ENCODE data around the gene NMUR1. TPM values are rescaled to one million over a fixed set of nuclear protein-coding genes. Genes with fewer than 3 reads are reported as not detected.

The NMUR1 gene
- total RNA-seq, 4 donors from 2014 or later: 0.51 to 10.2 (median 2.5) TPM

DNA sequence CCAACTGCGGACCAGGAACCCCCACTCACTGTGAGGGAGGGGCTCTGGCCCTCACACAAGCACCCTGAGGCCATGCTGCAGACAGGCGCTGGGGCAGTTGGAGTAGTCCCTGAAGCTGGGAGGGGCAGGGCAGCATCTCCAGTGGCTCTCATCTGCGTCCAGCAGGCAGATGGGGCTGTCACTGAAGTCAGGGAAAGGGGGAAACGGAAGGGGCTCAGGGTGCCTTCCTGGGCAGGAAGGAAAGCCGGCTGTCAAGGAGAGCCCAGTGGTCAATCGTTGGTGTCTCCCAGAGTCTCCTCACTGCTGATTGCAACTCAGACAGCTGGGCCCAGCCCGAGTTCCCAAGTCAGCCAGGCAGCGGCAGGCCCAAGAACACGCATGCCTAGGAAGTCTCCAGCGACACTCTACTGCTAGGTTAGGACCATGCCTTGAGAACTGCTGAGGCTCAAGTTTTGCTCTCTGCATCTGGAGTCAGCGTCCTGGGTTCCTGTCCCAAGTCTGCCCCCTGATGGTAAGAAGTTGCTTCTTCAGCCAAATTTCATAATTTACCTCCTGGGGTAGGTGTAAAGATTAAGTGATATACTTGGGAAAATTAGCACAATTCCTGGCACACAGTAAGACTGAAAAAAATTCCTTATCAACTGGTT, 27.4 kb upstream of the NMUR1 start:
- TF ChIP-seq, protein P1, sequence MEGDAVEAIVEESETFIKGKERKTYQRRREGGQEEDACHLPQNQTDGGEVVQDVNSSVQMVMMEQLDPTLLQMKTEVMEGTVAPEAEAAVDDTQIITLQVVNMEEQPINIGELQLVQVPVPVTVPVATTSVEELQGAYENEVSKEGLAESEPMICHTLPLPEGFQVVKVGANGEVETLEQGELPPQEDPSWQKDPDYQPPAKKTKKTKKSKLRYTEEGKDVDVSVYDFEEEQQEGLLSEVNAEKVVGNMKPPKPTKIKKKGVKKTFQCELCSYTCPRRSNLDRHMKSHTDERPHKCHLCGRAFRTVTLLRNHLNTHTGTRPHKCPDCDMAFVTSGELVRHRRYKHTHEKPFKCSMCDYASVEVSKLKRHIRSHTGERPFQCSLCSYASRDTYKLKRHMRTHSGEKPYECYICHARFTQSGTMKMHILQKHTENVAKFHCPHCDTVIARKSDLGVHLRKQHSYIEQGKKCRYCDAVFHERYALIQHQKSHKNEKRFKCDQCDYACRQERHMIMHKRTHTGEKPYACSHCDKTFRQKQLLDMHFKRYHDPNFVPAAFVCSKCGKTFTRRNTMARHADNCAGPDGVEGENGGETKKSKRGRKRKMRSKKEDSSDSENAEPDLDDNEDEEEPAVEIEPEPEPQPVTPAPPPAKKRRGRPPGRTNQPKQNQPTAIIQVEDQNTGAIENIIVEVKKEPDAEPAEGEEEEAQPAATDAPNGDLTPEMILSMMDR (IDR thresholded peaks at IDR 0.05; ENCODE audit: low read depth): no peak

DNA sequence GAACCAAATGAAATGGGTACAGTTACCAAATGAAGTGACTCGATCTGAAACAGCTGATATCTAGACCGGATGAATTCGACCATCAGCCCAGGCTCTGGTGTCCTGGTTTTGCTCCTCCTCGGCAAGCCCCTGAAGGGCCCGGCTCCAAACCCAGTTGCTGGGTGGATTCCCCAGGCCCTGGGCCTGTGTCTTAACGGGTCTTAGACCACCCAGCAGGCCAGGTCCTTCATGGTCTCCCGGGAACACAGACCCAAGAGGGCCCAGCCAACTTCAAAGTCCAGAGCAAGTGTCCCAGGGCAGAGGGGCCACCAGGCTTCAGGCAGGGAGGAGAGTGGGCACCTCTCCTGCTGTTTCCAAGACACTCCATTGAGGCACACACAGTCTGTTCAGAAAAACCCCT, 26.7 kb upstream of the NMUR1 start:
- TF ChIP-seq, protein P1 (IDR thresholded peaks at IDR 0.05; ENCODE audit: low read depth): no peak

DNA sequence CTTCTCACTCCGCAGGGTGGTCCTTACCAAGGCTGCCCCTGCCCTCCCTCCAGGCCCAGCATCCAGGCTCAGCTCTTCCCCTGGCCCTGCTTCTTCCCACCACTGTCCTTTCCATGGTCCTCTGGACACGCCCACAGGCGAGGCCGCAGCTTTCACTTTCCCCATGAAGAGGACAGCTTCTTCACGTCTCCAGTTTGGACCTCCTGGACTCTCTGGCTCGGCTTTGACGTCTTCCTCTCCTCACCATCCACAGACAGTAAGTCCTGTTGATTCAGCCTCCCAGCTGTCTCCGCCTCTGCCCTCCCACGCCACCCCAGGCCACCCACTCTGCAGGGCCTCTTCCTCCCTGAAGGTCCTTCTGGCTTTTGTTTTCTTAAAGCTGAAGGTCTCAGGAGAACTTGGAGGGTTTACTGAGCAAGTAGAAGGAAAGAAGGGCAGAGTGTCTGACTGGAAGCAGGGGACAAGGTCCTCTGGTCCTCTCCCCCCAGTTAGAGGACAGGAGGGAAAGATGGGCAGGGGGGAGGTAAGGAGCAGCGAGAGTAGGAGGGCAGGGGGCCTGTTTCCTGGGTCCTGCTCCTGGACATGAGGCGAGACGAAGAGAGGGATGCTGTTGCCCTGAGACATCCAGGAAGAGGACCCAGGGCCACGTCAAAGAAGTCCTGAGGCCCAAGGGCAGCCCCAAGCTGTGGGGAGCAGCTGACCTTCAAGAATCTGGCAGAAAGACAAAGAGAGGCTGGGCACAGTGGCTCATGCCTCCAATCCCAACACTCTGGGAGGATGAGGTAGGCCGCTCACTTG, 24.7 kb upstream of the NMUR1 start:
- TF ChIP-seq, protein P1 (IDR thresholded peaks at IDR 0.05; ENCODE audit: low read depth): no peak

DNA sequence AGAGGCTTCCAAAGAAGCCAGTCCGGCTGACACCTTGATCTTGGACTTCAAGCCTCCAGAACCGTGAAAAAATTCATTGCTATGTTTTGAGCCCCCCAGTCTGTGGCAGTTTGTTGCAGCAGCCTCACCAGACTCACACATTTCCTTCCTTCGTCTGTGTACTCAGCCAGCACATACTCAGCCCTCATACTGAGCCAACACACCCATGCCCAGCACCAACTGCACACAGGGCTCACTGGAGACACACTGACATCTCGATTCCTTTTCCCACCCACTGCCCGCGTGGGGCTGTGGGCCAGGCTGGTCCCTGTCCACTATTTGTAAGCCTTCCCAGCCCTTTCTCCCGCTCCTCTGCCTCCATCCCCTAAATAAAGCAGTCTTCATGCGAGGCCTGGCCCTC, 24.1 kb upstream of the NMUR1 start:
- TF ChIP-seq, protein P1 (IDR thresholded peaks at IDR 0.05; ENCODE audit: low read depth): no peak

DNA sequence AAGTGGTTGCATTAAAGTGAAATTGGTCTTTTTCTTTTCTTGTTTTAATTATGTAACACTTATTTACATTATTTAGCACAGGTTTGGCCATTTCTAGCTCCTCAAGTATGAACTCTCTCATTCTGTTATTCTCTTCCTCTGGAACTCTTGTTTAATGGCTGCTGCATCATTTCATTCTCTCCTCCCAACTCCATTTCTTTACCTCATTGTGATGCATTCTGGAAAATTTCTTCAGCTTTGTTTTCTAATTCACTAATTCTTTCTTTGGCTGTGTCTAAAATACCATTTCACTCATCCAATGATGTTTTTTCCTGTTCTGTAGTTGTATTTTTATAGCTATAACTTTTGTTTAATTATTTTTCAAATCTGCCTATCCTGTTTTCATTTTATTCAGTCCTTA, 22.5 kb upstream of the NMUR1 start:
- TF ChIP-seq, protein P1 (IDR thresholded peaks at IDR 0.05; ENCODE audit: low read depth): no peak

DNA sequence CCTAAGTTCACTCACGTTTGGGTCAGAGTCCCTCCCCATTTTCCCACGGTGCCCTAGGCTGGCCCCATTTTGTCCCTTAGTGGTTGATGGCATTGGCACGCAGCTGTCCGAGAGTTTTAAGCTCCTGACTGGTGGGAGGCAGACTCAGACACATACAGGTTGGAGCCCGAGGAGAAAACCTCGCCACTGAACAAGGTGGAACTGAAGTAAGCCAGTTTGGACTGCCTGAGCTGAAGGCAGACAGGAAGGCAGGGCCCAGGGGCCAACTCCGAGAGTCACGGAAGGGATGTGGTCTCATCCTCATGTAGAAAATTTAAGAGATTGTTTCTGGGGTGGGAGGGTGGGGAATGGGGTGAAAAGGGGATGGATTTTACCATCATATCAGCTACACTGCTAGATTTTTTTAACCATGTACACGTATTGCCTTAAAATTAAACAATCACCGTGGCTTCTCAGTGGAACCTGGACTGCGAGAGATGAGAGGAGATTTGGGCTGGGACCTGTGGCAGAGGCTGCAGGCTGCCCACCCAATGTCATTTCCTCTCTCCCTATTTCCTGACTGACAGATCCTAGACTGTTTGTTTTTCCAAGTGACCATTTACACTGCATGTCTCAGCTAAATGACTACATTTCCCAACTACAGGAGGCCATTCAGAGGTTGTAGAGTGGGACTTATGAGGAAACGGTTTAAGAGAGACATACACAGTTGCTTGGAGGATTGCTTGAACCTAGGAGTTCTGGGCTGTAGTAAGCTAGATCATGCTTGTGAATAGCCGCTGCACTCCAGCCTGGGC, 19.4 kb upstream of the NMUR1 start:
- TF ChIP-seq, protein P1 (IDR thresholded peaks at IDR 0.05; ENCODE audit: low read depth): no peak

DNA sequence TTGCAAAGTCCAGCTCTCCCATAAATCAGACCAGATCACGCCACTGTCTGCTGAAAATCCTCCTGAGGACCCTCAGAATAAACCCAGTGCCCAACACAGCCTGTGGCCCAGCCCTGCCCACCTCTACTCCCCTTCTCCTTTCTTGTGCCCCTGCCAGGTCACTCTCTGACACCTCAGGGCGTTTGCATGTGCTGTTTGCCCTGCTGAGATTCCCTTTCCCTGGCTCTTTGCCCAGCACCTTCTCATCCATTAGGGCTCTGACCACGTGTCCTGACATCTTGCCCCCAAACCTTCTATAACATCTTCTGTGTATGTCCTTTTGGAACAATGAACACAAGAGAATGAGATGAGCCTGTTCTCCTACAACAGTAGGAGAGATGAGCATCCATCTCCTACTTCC, 18.5 kb upstream of the NMUR1 start:
- TF ChIP-seq, protein P1 (IDR thresholded peaks at IDR 0.05; ENCODE audit: low read depth): no peak

Measured in subcutaneous adipose tissue (tissue), 4 donors.